Esophagus (tissue), 2 donors: Measurements from ENCODE around the gene MYZAP. TPM values are rescaled to one million over a fixed set of nuclear protein-coding genes. Genes with fewer than 3 reads are reported as not detected.

Experiments
- H3K27ac ChIP-seq, 2 donors: one replicate each; pipeline ENCODE4 v1.5.1; 2013; ENCODE audit warnings: low read depth in 2 of 2, mild to moderate bottlenecking in 2 of 2, inconsistent platforms in 1 of 2, low read length in 1 of 2, moderate library complexity in 1 of 2
- H3K27me3 ChIP-seq, 2 donors: one replicate each; pipeline ENCODE4 v1.6.1; 2013; ENCODE audit warnings: low read length in 2 of 2, control low read depth in 1 of 2, mild to moderate bottlenecking in 1 of 2; ENCODE audit not compliant: insufficient read depth in 2 of 2, control insufficient read depth in 1 of 2
- H3K36me3 ChIP-seq, 2 donors: one replicate each; pipeline ENCODE4 v1.6.1; 2013; ENCODE audit warnings: low read length in 1 of 2; ENCODE audit not compliant: control insufficient read depth in 2 of 2, insufficient read depth in 2 of 2
- H3K4me1 ChIP-seq, 2 donors: one replicate each; pipeline ENCODE4 v1.6.1; 2013; ENCODE audit warnings: low read length in 1 of 2; ENCODE audit not compliant: control insufficient read depth in 2 of 2, insufficient read depth in 2 of 2
- H3K4me3 ChIP-seq, 2 donors: one replicate each; pipeline ENCODE4 v1.5.1; 2013; ENCODE audit warnings: low read length in 2 of 2, mild to moderate bottlenecking in 2 of 2, low read depth in 1 of 2, moderate library complexity in 1 of 2
- H3K9me3 ChIP-seq, 2 donors: one replicate each; pipeline ENCODE4 v1.6.1; 2013; ENCODE audit warnings: mild to moderate bottlenecking in 2 of 2, low read depth in 1 of 2, low read length in 1 of 2, moderate library complexity in 1 of 2; ENCODE audit not compliant: control insufficient read depth in 2 of 2, insufficient read depth in 1 of 2
- WGBS, 2 donors: extraction: QIAGEN DNeasy Blood & Tissue Kit; methylation state at CpG; one replicate each; pipeline ENCODE4 v1.1.7; 2013; 5-methylcytosine and 5-hydroxymethylcytosine counted together
- polyA plus RNA-seq, 2 donors: library from polyadenylated mRNA; stranded (reverse); fragments of 200-250 nt; gene quantifications; one replicate each; pipeline ENCODE4 v1.2.3, GENCODE V29; 2013
- donor health status: healthy with polysubstance abuse.
- donor health status: Bipolar disorder and iron deficiency.

MYZAP gene
- polyA plus RNA-seq, 2 donors = 38.2 to 71.6 TPM

DNA sequence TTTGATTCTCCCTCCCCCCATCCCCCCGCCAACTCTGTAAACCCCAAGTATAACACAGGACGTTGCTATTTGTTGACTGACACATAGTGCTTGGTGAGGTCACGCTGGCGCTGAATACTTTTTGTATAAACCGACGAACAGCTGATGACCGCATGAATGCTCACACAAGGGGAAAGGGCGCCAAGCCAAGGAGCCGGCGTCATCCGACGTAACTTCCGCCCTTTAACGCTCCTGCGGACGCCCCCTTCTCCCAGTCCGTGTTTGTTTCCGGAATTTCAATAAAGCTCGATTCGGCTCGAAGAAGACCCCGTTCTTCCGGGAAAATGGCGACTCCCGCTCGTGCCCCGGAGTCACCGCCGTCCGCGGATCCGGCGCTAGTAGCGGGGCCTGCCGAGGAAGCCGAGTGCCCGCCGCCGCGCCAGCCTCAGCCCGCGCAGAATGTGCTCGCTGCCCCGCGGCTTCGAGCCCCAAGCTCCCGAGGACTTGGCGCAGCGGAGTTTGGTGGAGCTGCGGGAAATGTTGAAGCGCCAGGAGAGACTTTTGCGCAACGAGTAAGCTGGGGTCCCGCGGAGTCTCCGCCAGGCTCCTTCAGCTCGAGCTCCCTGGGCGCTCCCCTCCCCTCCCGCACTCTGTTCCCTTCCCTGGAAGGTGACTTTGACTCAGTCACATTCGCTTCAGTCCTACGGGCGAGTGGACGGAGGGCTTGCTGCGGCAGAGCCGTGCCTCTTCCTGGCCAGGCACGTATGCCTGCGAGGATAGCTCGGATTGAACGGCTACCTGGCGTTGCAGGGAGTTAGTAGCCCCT lies 114.9 kb downstream of the MYZAP start, which contains the start of gene POLR2M:
Gene POLR2M (plus strand): TSS at position 310 of the 805 bp plus-strand sequence. CDS start 129 bp downstream, at position 439.
- 3 to 4% methylated on average over 70 of the region's 70 CpGs for WGBS, 2 donors
- peak within 1 kb of the TSS; percentile 72 to 96 for H3K27ac ChIP-seq

DNA sequence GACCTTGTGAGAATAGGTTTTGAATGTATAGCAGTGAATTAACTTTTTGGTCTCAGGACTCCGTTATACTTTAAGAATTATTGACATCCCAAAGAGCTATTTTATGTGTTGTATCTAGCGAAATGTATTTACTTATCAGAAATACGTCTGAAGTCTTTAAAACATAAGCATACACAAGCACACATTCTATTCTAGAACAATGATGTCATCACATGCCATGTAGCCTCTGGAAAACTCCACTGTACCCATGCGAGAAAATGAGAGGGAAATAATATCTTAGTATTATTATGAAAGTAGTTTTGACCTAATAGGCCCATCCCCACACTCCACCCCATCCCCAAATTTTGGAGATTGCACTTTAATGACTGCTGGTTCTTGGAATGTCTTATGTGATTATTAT lies 116.3 kb downstream of the MYZAP start:
- peaks cover 0 to 3% of the 10 kb centered on the region in 2 donors for H3K4me1 ChIP-seq
- H3K27ac ChIP-seq = no peak overlapping the region

More for the DNA sequence above, 114.9 kb downstream of the MYZAP start, which contains the start of gene POLR2M:
- Histone ChIP-seq H3K36me3 (peaks cover 0 to 3% of the 10 kb centered on the region in 2 donors), H3K4me1 (peaks cover 0 to 3% of the 10 kb centered on the region in 2 donors), H3K4me3 (peak within 1 kb of the TSS; percentile 82 to 85), H3K27me3 (no peaks in the 10 kb centered on the region), H3K9me3 (no peaks in the 10 kb centered on the region)

DNA sequence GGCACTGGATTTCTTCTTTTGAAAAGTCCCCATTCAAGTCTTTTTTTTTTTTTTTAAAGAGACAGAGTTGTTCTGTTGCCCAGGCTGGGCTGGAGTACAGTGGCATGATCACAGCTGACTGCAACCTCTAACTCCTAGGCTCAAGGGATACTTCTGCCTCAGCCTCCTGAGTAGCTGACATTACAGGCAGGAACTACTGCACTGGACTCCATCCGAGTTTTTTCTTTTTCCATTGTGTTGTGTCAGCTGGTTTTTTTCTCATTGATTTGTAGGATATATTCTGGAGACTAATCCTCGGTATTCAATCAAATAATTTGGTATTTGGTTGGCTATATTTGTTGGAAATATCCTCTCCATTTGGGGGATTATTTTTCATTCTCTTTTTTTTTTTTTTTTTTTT lies 126.6 kb downstream of the MYZAP start:
- H3K4me1 ChIP-seq = no peaks in the 10 kb centered on the region
- no peak overlapping the region for H3K4me3 ChIP-seq
- 72 to 87% methylated on average over 2 of the region's 2 CpGs for WGBS, 2 donors
- no peaks in the 10 kb centered on the region for H3K27me3 ChIP-seq
- H3K9me3 ChIP-seq = no peaks in the 10 kb centered on the region
- H3K36me3 ChIP-seq = peaks cover 3 to 4% of the 10 kb centered on the region in 2 donors
- no peak overlapping the region for H3K27ac ChIP-seq

More for the DNA sequence above, 116.3 kb downstream of the MYZAP start:
- no peaks in the 10 kb centered on the region for H3K27me3 ChIP-seq
- WGBS, 2 donors = 45 to 53% methylated on average over 4 of the region's 4 CpGs
- peak overlapping the region in 1 of 2 donors; percentile 85 for H3K4me3 ChIP-seq
- H3K9me3 ChIP-seq = no peaks in the 10 kb centered on the region
- H3K36me3 ChIP-seq = peaks cover 5 to 10% of the 10 kb centered on the region in 2 donors

DNA sequence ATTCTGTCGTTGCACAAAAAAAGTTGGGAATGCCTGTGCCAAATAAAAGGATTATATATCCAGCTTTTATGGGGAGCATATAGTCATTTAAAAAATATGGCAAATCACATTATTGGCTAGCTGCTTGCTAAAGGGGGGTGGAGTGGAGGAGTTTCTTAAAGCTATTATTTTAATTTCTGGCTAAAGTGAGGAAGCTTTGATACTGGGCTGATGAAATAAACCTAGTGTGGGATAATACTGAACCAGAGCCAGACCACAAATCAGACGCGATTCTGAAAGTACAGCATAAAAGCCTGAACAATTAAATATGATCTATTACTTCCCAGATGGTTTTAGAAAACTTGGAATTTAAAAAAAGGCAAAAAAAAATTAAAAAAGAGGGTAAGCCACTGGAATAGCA lies 129.2 kb downstream of the MYZAP start:
- WGBS, 2 donors = 38 to 53% methylated on average over 3 of the region's 3 CpGs
- Histone ChIP-seq H3K27ac (no peak overlapping the region), H3K4me3 (no peak overlapping the region), H3K4me1 (no peaks in the 10 kb centered on the region), H3K9me3 (no peaks in the 10 kb centered on the region), H3K36me3 (no peaks in the 10 kb centered on the region), H3K27me3 (no peaks in the 10 kb centered on the region)

- peaks cover 0 to 3% of the 10 kb centered on the region in 2 donors for H3K4me1 ChIP-seq
- WGBS, 2 donors = 89 to 94% methylated on average over 3 of the region's 3 CpGs
Measured at GRCh38 chr15:57726411-57726810, 134.7 kb downstream of the MYZAP start.

GRCh38 chr15:57727031-57727430 lies 135.3 kb downstream of the MYZAP start:
- Histone ChIP-seq H3K9me3 (no peaks in the 10 kb centered on the region), H3K27me3 (no peaks in the 10 kb centered on the region), H3K4me3 (no peak overlapping the region), H3K36me3 (no peaks in the 10 kb centered on the region), H3K4me1 (peaks cover 0 to 3% of the 10 kb centered on the region in 2 donors), H3K27ac (no peak overlapping the region)
- 55 to 73% methylated on average over 6 of the region's 6 CpGs for WGBS, 2 donors

More at GRCh38 chr15:57726411-57726810, 134.7 kb downstream of the MYZAP start:
- no peaks in the 10 kb centered on the region for H3K27me3 ChIP-seq
- no peak overlapping the region for H3K27ac ChIP-seq
- no peak overlapping the region for H3K4me3 ChIP-seq
- no peaks in the 10 kb centered on the region for H3K9me3 ChIP-seq
- no peaks in the 10 kb centered on the region for H3K36me3 ChIP-seq

- Histone ChIP-seq H3K36me3 (no peaks in the 10 kb centered on the region), H3K4me3 (no peak overlapping the region), H3K27me3 (no peaks in the 10 kb centered on the region), H3K4me1 (peaks cover 0 to 3% of the 10 kb centered on the region in 2 donors), H3K27ac (no peak overlapping the region), H3K9me3 (no peaks in the 10 kb centered on the region)
- WGBS, 2 donors = 94 to 95% methylated on average over 8 of the region's 8 CpGs
Measured at GRCh38 chr15:57728436-57728835, 136.7 kb downstream of the MYZAP start.

DNA sequence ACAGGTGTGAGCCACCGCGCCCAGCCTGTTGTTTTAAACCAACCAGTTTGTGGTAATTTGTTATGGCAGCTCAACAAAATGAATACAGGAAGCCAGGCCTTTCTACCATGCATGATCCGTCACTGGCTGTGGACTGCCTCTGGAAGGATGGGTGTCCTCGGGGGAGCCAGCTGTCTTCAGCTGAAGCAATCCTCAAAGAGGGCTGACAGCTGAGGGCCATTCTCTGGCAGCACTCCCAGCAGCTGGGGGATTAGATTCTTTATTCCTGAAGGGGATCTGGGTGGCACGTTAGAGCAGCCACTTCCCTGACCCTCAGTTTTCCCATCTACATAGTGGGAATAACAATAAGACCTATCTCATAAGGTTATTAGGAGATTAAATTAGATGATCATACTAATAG lies 139.2 kb downstream of the MYZAP start:
- H3K36me3 ChIP-seq = no peaks in the 10 kb centered on the region

GRCh38 chr15:57731530-57732103 lies 139.9 kb downstream of the MYZAP start:
- H3K4me3 ChIP-seq = no peak overlapping the region
- WGBS, 2 donors = 57 to 66% methylated on average over 6 of the region's 6 CpGs

More for the DNA sequence above, 139.2 kb downstream of the MYZAP start:
- H3K4me1 ChIP-seq = peaks cover 0 to 3% of the 10 kb centered on the region in 2 donors
- no peaks in the 10 kb centered on the region for H3K9me3 ChIP-seq
- no peaks in the 10 kb centered on the region for H3K27me3 ChIP-seq
- 84 to 89% methylated on average over 5 of the region's 5 CpGs for WGBS, 2 donors
- no peak overlapping the region for H3K4me3 ChIP-seq
- no peak overlapping the region for H3K27ac ChIP-seq

More at GRCh38 chr15:57731530-57732103, 139.9 kb downstream of the MYZAP start:
- Histone ChIP-seq H3K36me3 (no peaks in the 10 kb centered on the region), H3K27ac (no peak overlapping the region), H3K4me1 (peaks cover 0 to 3% of the 10 kb centered on the region in 2 donors), H3K9me3 (no peaks in the 10 kb centered on the region), H3K27me3 (no peaks in the 10 kb centered on the region)
